ENCODE data around the gene AMD1.

The AMD1 gene

DNA sequence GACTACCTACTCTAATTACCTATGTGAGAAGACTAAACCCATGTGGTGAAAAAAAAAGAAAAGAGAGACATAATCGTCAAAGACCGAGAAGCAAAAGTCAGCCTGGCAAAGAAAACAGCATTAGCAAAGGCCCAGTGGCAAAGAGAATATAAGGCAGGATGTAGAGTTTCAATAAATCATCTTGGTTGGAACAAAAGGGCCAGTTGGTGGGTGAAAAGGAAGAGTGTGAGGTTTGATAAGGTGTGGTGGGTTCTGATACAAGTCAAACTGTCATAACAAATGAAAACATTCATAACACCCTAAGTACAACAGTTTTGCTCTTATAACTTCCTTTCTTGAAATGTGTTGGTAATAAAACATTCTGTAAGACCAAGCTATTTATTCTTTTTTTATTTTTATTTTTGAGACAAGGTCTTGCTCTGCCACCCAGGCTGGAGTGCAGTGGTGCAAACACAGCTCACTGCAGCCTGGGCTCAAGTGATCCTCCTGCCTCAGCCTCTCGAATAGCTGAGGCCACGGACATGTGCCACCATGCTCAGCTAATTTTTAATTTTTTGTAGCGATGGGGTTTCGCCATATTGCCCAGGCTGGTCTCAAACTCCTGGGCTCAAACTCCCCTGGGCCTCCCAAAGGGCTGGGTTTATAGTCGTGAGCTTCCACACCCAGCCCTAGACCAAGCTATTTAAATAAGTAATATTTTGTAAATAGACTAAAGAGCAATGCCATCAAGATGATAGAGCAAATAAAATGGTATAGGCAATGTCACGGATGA lies 65.0 kb downstream of the AMD1 start:
- no peak for DNase-seq

DNA sequence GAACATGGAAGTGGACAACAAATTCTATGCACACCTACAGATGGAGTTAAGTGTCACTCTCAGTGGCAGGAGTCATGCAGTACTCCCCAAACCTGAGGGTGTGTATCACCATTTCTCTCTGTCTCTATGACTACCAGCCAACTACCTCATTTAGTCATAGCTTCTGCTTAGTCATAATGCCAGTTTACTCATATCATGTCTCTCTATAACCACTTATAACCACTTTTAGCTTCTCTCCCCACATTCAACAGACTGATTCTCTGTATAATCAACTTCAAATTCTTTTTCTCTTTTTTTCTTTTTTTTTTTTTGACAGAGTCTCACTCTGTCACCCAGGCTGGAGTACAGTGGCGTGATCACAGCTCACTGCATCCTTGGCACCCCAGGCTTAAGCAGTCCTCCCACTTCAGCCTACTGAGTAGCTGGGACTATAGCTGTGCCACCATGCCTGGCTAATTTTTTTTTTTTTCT lies 70.1 kb downstream of the AMD1 start:
- peak; percentile 55 for DNase-seq
